PC-9 (cell line): ENCODE results near the gene USH1C. TPM values are rescaled to one million over a fixed set of nuclear protein-coding genes. Genes with fewer than 3 reads are reported as not detected.

ENCODE experiments used
- BruUV-seq: library from RNA; stranded (reverse); fragments of 400-500 nt; replicated peaks from 2 replicates; lab custom pipeline; 2021; lab: Mats Ljungman, UMichigan
- CTCF ChIA-PET: fragments of 300-600 bp; sonication (Branson Sonifier 250); formaldehyde crosslinking; loops from one replicate; lab custom pipeline; 2022; ENCODE audit warnings: antibody characterized with exemption; lab: Charles Lee
- POLR2A ChIA-PET: fragments of 300-600 bp; sonication (Branson Sonifier 250); formaldehyde crosslinking; loops from one replicate; lab custom pipeline; 2022; ENCODE audit warnings: antibody characterized with exemption; ENCODE audit not compliant: unreplicated experiment; lab: Charles Lee
- DNase-seq, 2 experiments: peaks; one replicate each; pipeline versions ENCODE4 v3.0.0 to v3.0.0-alpha.2; 2015 to 2022; ENCODE audit warnings: mixed read lengths in 1 of 2
- H2AFZ ChIP-seq: fragments of 200-600 bp; sonication (generic); 2 replicates; pipeline ENCODE4 v1.8.1; 2017; ENCODE audit warnings: antibody characterized with exemption
- H3F3A ChIP-seq: fragments of 200-600 bp; sonication (generic); 2 replicates; pipeline ENCODE4 v1.8.1; 2017; ENCODE audit warnings: antibody characterized with exemption, mild to moderate bottlenecking, low read depth; ENCODE audit not compliant: insufficient read depth
- H3K27ac ChIP-seq: fragments of 200-600 bp; sonication (generic); 2 replicates; pipeline ENCODE4 v1.6.1; 2016; ENCODE audit warnings: mixed run types
- H3K27me3 ChIP-seq: fragments of 200-600 bp; sonication (generic); 2 replicates; pipeline ENCODE4 v1.6.1; 2016; ENCODE audit warnings: low read depth, mixed run types; ENCODE audit not compliant: insufficient read depth
- H3K36me3 ChIP-seq: fragments of 200-600 bp; sonication (generic); 2 replicates; pipeline ENCODE4 v1.6.1; 2016; ENCODE audit warnings: low read depth, mixed run types
- H3K4me1 ChIP-seq: fragments of 200-600 bp; sonication (generic); replicated peaks from 2 replicates; pipeline ENCODE4 v1.6.1; 2016; ENCODE audit warnings: mixed run types; ENCODE audit not compliant: insufficient read depth
- H3K4me2 ChIP-seq: fragments of 200-600 bp; sonication (generic); 2 replicates; pipeline ENCODE4 v1.6.1; 2017; ENCODE audit warnings: mixed run types
- H3K4me3 ChIP-seq: fragments of 200-600 bp; sonication (generic); 2 replicates; pipeline ENCODE4 v1.6.1; 2016; ENCODE audit warnings: mixed run types
- H3K79me2 ChIP-seq: fragments of 200-600 bp; sonication (generic); 2 replicates; pipeline ENCODE4 v1.6.1; 2017; ENCODE audit warnings: low read depth, mixed run types
- H3K9me2 ChIP-seq: fragments of 200-600 bp; sonication (generic); 2 replicates; pipeline ENCODE4 v1.8.1; 2017; ENCODE audit warnings: mild to moderate bottlenecking; ENCODE audit not compliant: insufficient read depth
- H3K9me3 ChIP-seq: fragments of 200-600 bp; sonication (generic); 2 replicates; pipeline ENCODE4 v1.8.1; 2016; ENCODE audit warnings: low read depth; ENCODE audit not compliant: insufficient read depth
- H4K20me1 ChIP-seq: fragments of 200-600 bp; sonication (generic); 2 replicates; pipeline ENCODE4 v1.8.1; 2017; ENCODE audit not compliant: insufficient read depth
- EZH2 ChIP-seq: fragments of 200-600 bp; sonication (generic); IDR thresholded peaks from 2 replicates; pipeline ENCODE4 v1.8.0; 2017; ENCODE audit warnings: antibody characterized with exemption, low read depth
- intact Hi-C: fragments of 100-400 bp; cut with micrococcal nuclease; formaldehyde crosslinking; loops from one replicate; pipeline ENCODE4 v1.10.0; 2022; ENCODE audit not compliant: unreplicated experiment
- total RNA-seq: library from RNA; stranded (reverse); gene quantifications from 2 replicates; pipeline ENCODE4 v1.2.3, GENCODE V29; 2021
- TF ChIP-seq, protein P1 (sequence below): fragments of 200-600 bp; sonication (generic); conservative IDR thresholded peaks from 2 replicates; pipeline ENCODE4 v1.6.1; 2017; ENCODE audit warnings: mixed run types, antibody characterized with exemption, mild to moderate bottlenecking, moderate library complexity

Gene USH1C
- total RNA-seq, 1 experiment from 2014 or later = not detected

DNA sequence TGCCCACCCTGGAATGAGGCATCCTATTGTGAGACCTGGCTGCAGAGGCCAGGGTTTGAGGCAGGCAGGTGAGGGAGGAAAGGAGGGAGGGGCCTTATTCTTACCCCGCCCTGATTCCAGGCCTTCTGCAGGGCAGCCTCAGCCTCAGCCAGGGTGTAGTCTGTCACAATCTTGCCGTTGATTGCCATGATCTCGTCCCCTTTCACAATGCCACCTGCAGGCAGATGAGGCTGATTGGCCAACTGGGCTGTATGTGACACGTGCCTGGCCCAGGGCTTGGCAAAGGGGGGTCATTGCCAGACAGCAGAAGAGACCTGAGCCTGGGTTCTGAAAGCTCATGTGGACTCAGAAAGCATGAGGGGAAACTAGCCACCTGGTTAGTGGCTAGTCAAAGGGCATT, 46.2 kb downstream of the USH1C start:
- H3F3A ChIP-seq = no peaks in the 10 kb centered on the region
- no peak overlapping the region for H3K4me3 ChIP-seq
- no TSS peak for BruUV-seq
- no peak overlapping the region for H2AFZ ChIP-seq
- ChIA-PET POLR2A (no interaction called here), CTCF (no interaction called here)
- H3K79me2 ChIP-seq = no peaks in the 10 kb centered on the region
- peaks cover 71% of the 10 kb centered on the region for H3K27me3 ChIP-seq
- no peaks in the 10 kb centered on the region for H4K20me1 ChIP-seq
- no peaks in the 10 kb centered on the region for H3K9me3 ChIP-seq
- H3K36me3 ChIP-seq = no peaks in the 10 kb centered on the region
- no peaks in the 10 kb centered on the region for H3K9me2 ChIP-seq
- intact Hi-C loops = no loop called here
- TF ChIP-seq EZH2 = no peak
- TF ChIP-seq, protein P1, sequence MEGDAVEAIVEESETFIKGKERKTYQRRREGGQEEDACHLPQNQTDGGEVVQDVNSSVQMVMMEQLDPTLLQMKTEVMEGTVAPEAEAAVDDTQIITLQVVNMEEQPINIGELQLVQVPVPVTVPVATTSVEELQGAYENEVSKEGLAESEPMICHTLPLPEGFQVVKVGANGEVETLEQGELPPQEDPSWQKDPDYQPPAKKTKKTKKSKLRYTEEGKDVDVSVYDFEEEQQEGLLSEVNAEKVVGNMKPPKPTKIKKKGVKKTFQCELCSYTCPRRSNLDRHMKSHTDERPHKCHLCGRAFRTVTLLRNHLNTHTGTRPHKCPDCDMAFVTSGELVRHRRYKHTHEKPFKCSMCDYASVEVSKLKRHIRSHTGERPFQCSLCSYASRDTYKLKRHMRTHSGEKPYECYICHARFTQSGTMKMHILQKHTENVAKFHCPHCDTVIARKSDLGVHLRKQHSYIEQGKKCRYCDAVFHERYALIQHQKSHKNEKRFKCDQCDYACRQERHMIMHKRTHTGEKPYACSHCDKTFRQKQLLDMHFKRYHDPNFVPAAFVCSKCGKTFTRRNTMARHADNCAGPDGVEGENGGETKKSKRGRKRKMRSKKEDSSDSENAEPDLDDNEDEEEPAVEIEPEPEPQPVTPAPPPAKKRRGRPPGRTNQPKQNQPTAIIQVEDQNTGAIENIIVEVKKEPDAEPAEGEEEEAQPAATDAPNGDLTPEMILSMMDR = no peak
- H3K4me2 ChIP-seq = no peak overlapping the region
- DNase-seq = no peak
- no peaks in the 10 kb centered on the region for H3K4me1 ChIP-seq
- no peak overlapping the region for H3K27ac ChIP-seq

DNA sequence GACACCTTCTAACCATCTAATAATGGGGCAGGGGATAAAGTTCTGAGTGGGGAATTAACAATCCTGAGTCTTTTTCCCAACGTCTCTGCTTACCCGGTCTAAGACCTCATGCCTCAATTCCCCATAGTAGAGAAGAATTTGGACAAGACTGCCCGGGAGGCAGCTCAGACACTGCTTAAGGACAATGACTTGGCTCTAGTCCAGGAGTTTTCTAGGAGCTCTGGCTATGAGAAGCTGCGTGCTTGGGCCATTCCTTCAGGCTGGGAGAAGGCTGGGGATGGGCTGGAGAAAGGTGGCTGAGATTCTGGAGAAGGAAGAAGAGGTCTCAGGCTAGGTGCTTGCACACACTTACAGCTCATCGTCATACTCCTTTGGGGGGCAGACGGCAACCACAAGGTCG, 47.8 kb downstream of the USH1C start:
- no peak overlapping the region for H3K27ac ChIP-seq
- H3K79me2 ChIP-seq = no peaks in the 10 kb centered on the region
- no peaks in the 10 kb centered on the region for H3K4me1 ChIP-seq
- DNase-seq = no peak
- no peaks in the 10 kb centered on the region for H3K36me3 ChIP-seq
- no peaks in the 10 kb centered on the region for H3F3A ChIP-seq
- CTCF ChIA-PET = no interaction called here
- no peaks in the 10 kb centered on the region for H3K9me2 ChIP-seq
- H3K4me3 ChIP-seq = no peak overlapping the region
- TF ChIP-seq, protein P1 = no peak
- no peak for TF ChIP-seq EZH2
- no peak overlapping the region for H2AFZ ChIP-seq
- intact Hi-C loops = no loop called here
- H3K27me3 ChIP-seq = peaks cover 75% of the 10 kb centered on the region
- no peaks in the 10 kb centered on the region for H4K20me1 ChIP-seq
- H3K4me2 ChIP-seq = no peak overlapping the region
- POLR2A ChIA-PET = no interaction called here
- no peaks in the 10 kb centered on the region for H3K9me3 ChIP-seq
- no TSS peak for BruUV-seq

DNA sequence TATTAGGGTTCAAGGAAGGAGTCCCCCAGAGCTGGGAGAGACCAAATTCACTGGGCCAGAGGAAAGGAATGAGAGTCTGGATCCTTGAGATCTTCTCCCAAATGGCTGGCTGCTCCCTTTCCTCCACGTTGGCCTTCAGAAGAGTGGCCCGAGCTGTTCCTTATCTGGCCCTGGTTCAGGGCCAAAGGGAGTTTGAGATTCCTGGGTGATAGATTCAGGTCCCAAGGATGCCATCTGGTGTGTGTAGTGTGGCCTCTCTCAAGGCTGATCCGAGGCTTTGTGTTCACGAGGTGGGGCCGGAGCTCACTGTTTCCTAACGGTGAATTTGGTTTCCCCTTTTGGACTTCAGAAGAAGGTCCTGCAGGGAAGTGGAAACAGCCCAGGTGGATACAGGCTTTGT, 50.2 kb downstream of the USH1C start:
- Histone ChIP-seq H3K9me2 (no peaks in the 10 kb centered on the region), H3K36me3 (no peaks in the 10 kb centered on the region), H3K79me2 (no peaks in the 10 kb centered on the region), H3F3A (no peaks in the 10 kb centered on the region), H2AFZ (no peak overlapping the region), H4K20me1 (no peaks in the 10 kb centered on the region), H3K4me1 (no peaks in the 10 kb centered on the region), H3K27me3 (peaks cover 77% of the 10 kb centered on the region), H3K4me2 (no peak overlapping the region), H3K27ac (no peak overlapping the region), H3K9me3 (no peaks in the 10 kb centered on the region), H3K4me3 (no peak overlapping the region)
- ChIA-PET POLR2A (no interaction called here), CTCF (interaction anchor here (0.5 kb wide), 1 partner anchor 105 kb away, joined by 6 read pairs; no protein-coding TSS in a partner anchor)
- BruUV-seq = no TSS peak
- TF ChIP-seq, protein P1 = no peak
- TF ChIP-seq EZH2 = no peak
- intact Hi-C loops = no loop called here
- no peak for DNase-seq
